ENCODE results near the gene OPA3.

Gene OPA3

GRCh38 chr19:45526971-45527370 lies 57.6 kb downstream of the OPA3 start:
- ATAC-seq (no peak), DNase-seq (no peak)
- Mint-ChIP-seq H3K4me1 (peaks cover 15% of the 10 kb centered on the region), H3K4me3 (no peak overlapping the region), H3K36me3 (ENCODE audit: low read depth) (peaks cover 26% of the 10 kb centered on the region), H3K9me3 (peaks cover 6% of the 10 kb centered on the region), H3K27ac (no peak overlapping the region), H3K27me3 (no peaks in the 10 kb centered on the region)

DNA sequence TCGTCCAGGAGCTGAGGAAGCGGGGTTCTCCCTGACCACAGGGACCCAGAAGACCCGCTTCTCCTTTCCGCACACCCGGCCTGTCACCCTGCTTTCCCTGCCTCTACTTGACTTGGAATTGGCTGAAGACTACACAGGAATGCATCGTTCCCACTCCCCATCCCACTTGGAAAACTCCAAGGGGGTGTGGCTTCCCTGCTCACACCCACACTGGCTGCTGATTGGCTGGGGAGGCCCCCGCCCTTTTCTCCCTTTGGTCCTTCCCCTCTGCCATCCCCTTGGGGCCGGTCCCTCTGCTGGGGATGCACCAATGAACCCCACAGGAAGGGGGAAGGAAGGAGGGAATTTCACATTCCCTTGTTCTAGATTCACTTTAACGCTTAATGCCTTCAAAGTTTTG lies 58.5 kb downstream of the OPA3 start:
- no peaks in the 10 kb centered on the region for H3K27me3 Mint-ChIP-seq
- no peaks in the 10 kb centered on the region for H3K9me3 Mint-ChIP-seq
- no peak overlapping the region for H3K4me3 Mint-ChIP-seq
- no peak for DNase-seq
- peaks cover 24% of the 10 kb centered on the region for H3K36me3 Mint-ChIP-seq (ENCODE audit: low read depth)
- ATAC-seq, result no peak
- peaks cover 15% of the 10 kb centered on the region for H3K4me1 Mint-ChIP-seq
- H3K27ac Mint-ChIP-seq, result no peak overlapping the region

- H3K27me3 Mint-ChIP-seq, result no peaks in the 10 kb centered on the region
- no peak overlapping the region for H3K27ac Mint-ChIP-seq
- no peaks in the 10 kb centered on the region for H3K9me3 Mint-ChIP-seq
- H3K4me1 Mint-ChIP-seq, result peaks cover 15% of the 10 kb centered on the region
- no peak for DNase-seq
- no peak for ATAC-seq
- H3K4me3 Mint-ChIP-seq, result no peak overlapping the region
- H3K36me3 Mint-ChIP-seq (ENCODE audit: low read depth), result peaks cover 33% of the 10 kb centered on the region
Measured at GRCh38 chr19:45524575-45525129, 60.0 kb downstream of the OPA3 start.

GRCh38 chr19:45523642-45524256 lies 60.9 kb downstream of the OPA3 start:
- H3K27me3 Mint-ChIP-seq, result no peaks in the 10 kb centered on the region
- peaks cover 15% of the 10 kb centered on the region for H3K4me1 Mint-ChIP-seq
- H3K36me3 Mint-ChIP-seq (ENCODE audit: low read depth), result peaks cover 33% of the 10 kb centered on the region
- no peaks in the 10 kb centered on the region for H3K9me3 Mint-ChIP-seq
- ATAC-seq (peak; percentile 95), DNase-seq (peak; percentile 71)
- H3K27ac Mint-ChIP-seq, result peak overlapping the region; percentile 21
- H3K4me3 Mint-ChIP-seq, result no peak overlapping the region

DNA sequence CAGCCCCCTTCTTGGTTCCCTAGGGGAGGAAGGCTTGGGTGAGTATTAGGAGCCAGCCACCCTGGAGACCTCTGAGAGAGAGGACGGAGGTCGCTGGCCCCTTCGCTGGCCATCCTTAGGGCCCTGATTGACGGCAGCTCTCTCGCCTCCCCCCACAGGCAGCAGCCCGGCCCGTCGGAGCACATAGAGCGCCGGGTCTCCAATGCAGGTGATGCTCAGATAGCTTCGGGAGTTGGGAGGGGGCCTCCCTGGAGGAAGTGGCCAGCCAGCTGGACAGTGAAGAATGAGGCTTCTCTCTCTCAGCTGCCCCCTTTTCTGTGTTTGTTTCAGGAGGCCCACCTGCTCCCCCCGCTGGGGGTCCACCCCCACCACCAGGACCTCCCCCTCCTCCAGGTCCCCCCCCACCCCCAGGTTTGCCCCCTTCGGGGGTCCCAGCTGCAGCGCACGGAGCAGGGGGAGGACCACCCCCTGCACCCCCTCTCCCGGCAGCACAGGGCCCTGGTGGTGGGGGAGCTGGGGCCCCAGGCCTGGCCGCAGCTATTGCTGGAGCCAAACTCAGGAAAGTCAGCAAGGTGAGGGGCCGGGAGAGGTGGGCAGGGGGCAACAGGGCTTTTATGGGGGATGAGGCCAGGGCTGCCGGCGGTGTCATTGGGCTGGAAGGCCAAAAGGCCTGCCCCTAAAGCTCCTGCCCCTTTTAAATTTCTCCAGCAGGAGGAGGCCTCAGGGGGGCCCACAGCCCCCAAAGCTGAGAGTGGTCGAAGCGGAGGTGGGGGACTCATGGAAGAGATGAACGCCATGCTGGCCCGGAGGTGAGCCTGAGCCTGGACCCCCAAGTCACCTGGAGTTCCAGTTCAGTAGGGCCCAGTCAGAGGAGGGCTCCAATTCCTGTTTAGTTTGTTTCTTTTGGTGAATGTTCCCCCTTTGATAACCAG lies 62.3 kb downstream of the OPA3 start:
- DNase-seq (no peak), ATAC-seq (no peak)
- Mint-ChIP-seq H3K4me3 (no peak overlapping the region), H3K27me3 (no peaks in the 10 kb centered on the region), H3K9me3 (no peaks in the 10 kb centered on the region), H3K36me3 (ENCODE audit: low read depth) (peaks cover 38% of the 10 kb centered on the region), H3K27ac (no peak overlapping the region), H3K4me1 (peaks cover 7% of the 10 kb centered on the region)

GRCh38 chr19:45518469-45518826 lies 66.2 kb downstream of the OPA3 start:
- ATAC-seq, result no peak
- Mint-ChIP-seq H3K27ac (no peak overlapping the region), H3K4me3 (no peak overlapping the region), H3K36me3 (ENCODE audit: low read depth) (peaks cover 34% of the 10 kb centered on the region), H3K27me3 (no peaks in the 10 kb centered on the region), H3K9me3 (no peaks in the 10 kb centered on the region), H3K4me1 (peaks cover 34% of the 10 kb centered on the region)
- no peak for DNase-seq

DNA sequence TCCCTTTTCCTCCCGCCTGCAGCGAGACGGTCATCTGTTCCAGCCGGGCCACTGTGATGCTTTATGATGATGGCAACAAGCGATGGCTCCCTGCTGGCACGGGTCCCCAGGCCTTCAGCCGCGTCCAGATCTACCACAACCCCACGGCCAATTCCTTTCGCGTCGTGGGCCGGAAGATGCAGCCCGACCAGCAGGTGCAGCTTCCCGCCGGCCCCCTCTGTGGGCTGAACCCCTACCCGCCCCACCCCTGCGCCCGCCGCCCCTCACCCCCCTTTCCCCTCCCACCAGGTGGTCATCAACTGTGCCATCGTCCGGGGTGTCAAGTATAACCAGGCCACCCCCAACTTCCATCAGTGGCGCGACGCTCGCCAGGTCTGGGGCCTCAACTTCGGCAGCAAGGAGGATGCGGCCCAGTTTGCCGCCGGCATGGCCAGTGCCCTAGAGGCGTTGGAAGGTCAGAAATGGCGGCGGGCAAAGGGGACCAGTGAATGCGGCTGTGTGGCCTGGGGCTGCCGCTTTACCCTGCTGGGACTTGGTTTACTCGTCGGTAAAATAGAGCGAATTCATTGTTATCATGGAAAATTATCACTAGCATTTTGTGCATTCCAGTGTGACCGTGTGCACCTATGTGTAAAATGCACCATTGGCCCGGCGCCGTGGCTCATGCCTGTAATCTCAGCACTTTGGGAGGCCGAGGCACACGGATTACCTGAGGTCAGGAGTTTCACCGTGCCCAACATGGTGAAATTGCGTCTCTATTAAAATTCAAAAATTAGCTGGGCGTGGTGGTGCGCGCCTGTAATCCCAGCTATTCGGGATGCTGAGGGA lies 66.7 kb downstream of the OPA3 start:
- no peak overlapping the region for H3K4me3 Mint-ChIP-seq
- H3K27me3 Mint-ChIP-seq, result no peaks in the 10 kb centered on the region
- peaks cover 31% of the 10 kb centered on the region for H3K36me3 Mint-ChIP-seq (ENCODE audit: low read depth)
- no peak for ATAC-seq
- no peak for DNase-seq
- no peak overlapping the region for H3K27ac Mint-ChIP-seq
- no peaks in the 10 kb centered on the region for H3K9me3 Mint-ChIP-seq
- H3K4me1 Mint-ChIP-seq, result peaks cover 37% of the 10 kb centered on the region

- ATAC-seq (no peak), DNase-seq (no peak)
- Mint-ChIP-seq H3K9me3 (no peaks in the 10 kb centered on the region), H3K4me3 (no peak overlapping the region), H3K27me3 (no peaks in the 10 kb centered on the region), H3K36me3 (ENCODE audit: low read depth) (peaks cover 32% of the 10 kb centered on the region), H3K27ac (no peak overlapping the region), H3K4me1 (peaks cover 39% of the 10 kb centered on the region)
Measured at GRCh38 chr19:45517238-45517637, 67.4 kb downstream of the OPA3 start.

- Mint-ChIP-seq H3K27ac (peak overlapping the region; percentile 76), H3K4me1 (peaks cover 52% of the 10 kb centered on the region), H3K36me3 (ENCODE audit: low read depth) (peaks cover 34% of the 10 kb centered on the region), H3K9me3 (no peaks in the 10 kb centered on the region), H3K27me3 (no peaks in the 10 kb centered on the region), H3K4me3 (peak overlapping the region; percentile 37)
- no peak for DNase-seq
- ATAC-seq, result peak; percentile 5
Measured at GRCh38 chr19:45515807-45516401, 68.7 kb downstream of the OPA3 start.

GRCh38 chr19:45515081-45515624 lies 69.4 kb downstream of the OPA3 start:
- Mint-ChIP-seq H3K4me1 (peaks cover 60% of the 10 kb centered on the region), H3K4me3 (peak overlapping the region; percentile 37), H3K9me3 (no peaks in the 10 kb centered on the region), H3K27me3 (no peaks in the 10 kb centered on the region), H3K27ac (peak overlapping the region; percentile 76), H3K36me3 (ENCODE audit: low read depth) (peaks cover 33% of the 10 kb centered on the region)
- ATAC-seq, result peak; percentile 55
- DNase-seq, result peak; percentile 48

DNA sequence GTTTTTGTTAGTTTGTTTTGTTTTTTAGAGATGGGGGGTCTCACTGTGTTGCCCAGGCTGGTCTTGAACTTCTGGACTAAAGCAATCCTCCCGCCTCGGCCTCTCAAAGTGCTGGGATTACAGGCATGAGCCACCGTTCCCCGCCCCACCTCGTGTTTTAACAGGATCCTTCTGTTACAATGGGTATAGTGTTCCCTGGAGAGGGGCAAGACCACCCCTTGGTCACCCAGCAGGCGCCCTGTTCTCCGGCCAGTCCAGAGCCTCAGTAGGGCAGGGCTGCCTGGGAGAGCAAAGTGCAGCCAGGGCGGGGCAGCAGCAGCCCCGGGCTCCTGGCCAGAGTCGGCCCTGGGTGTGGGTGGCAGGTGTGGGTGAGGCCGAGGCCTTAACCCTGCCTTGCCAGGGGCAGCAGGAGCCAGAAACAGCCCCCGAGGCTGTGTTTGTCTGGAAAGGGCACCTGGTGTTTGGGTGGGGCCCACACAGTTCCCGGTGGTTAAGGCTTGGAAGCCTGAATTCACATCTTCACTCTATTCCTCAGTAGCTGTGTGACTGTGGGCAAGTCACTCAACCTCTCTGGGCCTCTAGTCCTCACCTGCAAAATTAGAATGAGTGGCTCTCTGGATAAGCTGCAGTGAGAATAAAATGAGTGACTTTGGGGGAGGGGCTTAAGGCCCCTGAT lies 70.1 kb downstream of the OPA3 start:
- peak; percentile 47 for ATAC-seq
- Mint-ChIP-seq H3K4me1 (peaks cover 66% of the 10 kb centered on the region), H3K4me3 (peak overlapping the region; percentile 42), H3K27ac (peak overlapping the region; percentile 89), H3K9me3 (no peaks in the 10 kb centered on the region), H3K36me3 (ENCODE audit: low read depth) (peaks cover 34% of the 10 kb centered on the region), H3K27me3 (no peaks in the 10 kb centered on the region)
- no peak for DNase-seq

DNA sequence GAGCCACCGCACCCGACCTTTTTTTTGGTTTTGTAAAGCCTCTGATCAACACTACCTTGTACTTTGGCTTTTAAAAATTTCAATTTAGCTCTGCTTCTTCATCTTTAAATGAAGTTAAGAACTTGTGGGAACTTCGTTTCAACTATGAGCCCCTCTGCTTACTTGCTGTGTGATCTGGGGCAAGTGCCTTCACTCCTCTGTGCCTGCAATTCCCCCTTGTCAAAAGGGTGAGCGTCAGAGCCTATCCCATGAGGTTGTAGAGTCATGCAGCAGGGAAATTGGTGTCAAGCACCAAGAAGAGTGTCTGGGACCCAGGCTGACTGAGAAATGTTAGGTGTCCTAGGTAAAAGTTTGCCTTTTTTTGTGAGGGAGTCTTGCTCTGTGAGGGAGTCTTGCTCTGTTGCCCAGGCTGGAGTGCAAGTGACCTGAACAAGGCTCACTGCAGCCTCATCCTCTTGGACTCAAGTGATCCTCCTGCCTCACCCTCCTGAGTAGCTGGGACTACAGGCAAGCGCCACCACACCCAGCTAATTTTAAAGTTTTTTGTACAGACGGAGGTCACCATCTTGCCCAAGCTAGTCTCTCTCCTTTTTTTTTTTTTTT lies 71.6 kb downstream of the OPA3 start:
- DNase-seq (no peak), ATAC-seq (no peak)
- peaks cover 33% of the 10 kb centered on the region for H3K36me3 Mint-ChIP-seq (ENCODE audit: low read depth)
- peaks cover 72% of the 10 kb centered on the region for H3K4me1 Mint-ChIP-seq
- H3K27ac Mint-ChIP-seq, result peak overlapping the region; percentile 71
- no peaks in the 10 kb centered on the region for H3K9me3 Mint-ChIP-seq
- H3K27me3 Mint-ChIP-seq, result no peaks in the 10 kb centered on the region
- no peak overlapping the region for H3K4me3 Mint-ChIP-seq

DNA sequence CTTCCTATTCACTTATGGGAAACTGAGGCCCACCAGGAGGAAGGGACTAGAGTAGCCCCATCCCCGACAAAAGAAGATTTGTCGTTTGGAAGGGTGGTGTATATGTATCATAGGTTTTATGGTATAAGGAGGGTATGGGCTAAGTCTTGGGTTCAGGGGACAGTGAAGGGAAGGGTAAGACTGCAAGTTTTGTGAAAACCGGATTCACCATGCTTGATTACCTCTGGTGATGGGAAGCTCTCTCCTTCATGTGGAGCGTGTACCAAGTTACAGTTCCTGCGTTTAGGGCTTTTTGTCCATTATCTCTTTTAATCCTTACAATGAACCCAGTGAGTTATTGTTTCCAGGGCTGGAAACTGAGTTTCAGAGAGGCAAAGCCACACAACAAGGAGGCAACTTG lies 73.5 kb downstream of the OPA3 start:
- DNase-seq (no peak), ATAC-seq (no peak)
- H3K27ac Mint-ChIP-seq, result peak overlapping the region; percentile 69
- H3K27me3 Mint-ChIP-seq, result no peaks in the 10 kb centered on the region
- no peaks in the 10 kb centered on the region for H3K9me3 Mint-ChIP-seq
- H3K36me3 Mint-ChIP-seq (ENCODE audit: low read depth), result peaks cover 23% of the 10 kb centered on the region
- H3K4me3 Mint-ChIP-seq, result peak overlapping the region; percentile 91
- peaks cover 75% of the 10 kb centered on the region for H3K4me1 Mint-ChIP-seq
